Smooth muscle cell (in vitro differentiated cells): ENCODE results near the gene SHISA9. TPM values are rescaled to one million over a fixed set of nuclear protein-coding genes. Genes with fewer than 3 reads are reported as not detected.

Experiments used
- DNase-seq: peaks from one replicate; lab custom pipeline; 2025; ENCODE audit not compliant: unreplicated experiment; lab: John Stamatoyannopoulos, UW
- H2AFZ ChIP-seq: fragments of 200-600 bp; sonication (generic); 2 replicates; pipeline ENCODE4 v1.6.0; 2016; ENCODE audit warnings: antibody characterized with exemption, low read depth, mild to moderate bottlenecking
- H3F3A ChIP-seq: fragments of 200-600 bp; sonication (generic); 2 replicates; pipeline ENCODE4 v1.6.0; 2017; ENCODE audit warnings: antibody characterized with exemption, low read depth
- H3K27ac ChIP-seq: fragments of 200-600 bp; sonication (generic); 2 replicates; pipeline ENCODE4 v1.5.1; 2016; ENCODE audit warnings: low read depth, mild to moderate bottlenecking
- H3K27me3 ChIP-seq: fragments of 200-600 bp; sonication (generic); 2 replicates; pipeline ENCODE4 v1.6.1; 2016; ENCODE audit warnings: low read depth, mild to moderate bottlenecking
- H3K36me3 ChIP-seq: fragments of 200-600 bp; sonication (generic); 2 replicates; pipeline ENCODE4 v1.5.1; 2016; ENCODE audit warnings: low read depth
- H3K4me1 ChIP-seq: fragments of 200-600 bp; sonication (generic); 2 replicates; pipeline ENCODE4 v1.5.1; 2016; ENCODE audit warnings: low read depth
- H3K4me2 ChIP-seq: fragments of 200-600 bp; sonication (generic); 2 replicates; pipeline ENCODE4 v1.6.0; 2016; ENCODE audit warnings: mild to moderate bottlenecking
- H3K4me3 ChIP-seq: fragments of 200-600 bp; sonication (generic); 2 replicates; pipeline ENCODE4 v1.5.1; 2016; ENCODE audit warnings: mild to moderate bottlenecking
- H3K79me2 ChIP-seq: fragments of 200-600 bp; sonication (generic); 2 replicates; pipeline ENCODE4 v1.6.0; 2016; ENCODE audit warnings: low read depth, mild to moderate bottlenecking
- H3K9ac ChIP-seq: fragments of 200-600 bp; sonication (generic); 2 replicates; pipeline ENCODE4 v1.6.0; 2016; ENCODE audit warnings: low read depth
- H3K9me3 ChIP-seq: fragments of 200-600 bp; sonication (generic); replicated peaks from 2 replicates; pipeline ENCODE4 v1.5.1; 2016; ENCODE audit warnings: low read depth
- H4K20me1 ChIP-seq: fragments of 200-600 bp; sonication (generic); 2 replicates; pipeline ENCODE4 v1.6.0; 2016; ENCODE audit warnings: low read depth
- polyA plus RNA-seq: library from polyadenylated mRNA; unstranded; fragments of >200 nt; fragmentation: Nextera tagmentation; extraction: Ambion mirVana; gene quantifications from 2 replicates; pipeline ENCODE4 v1.2.1, GENCODE V29; 2016
- total RNA-seq: library from RNA; depleted of rRNA; stranded (reverse); fragments of >200 nt; gene quantifications from 2 replicates; pipeline ENCODE4 v1.2.3, GENCODE V29; 2014
- TF ChIP-seq, protein P1 (sequence below): fragments of 200-600 bp; sonication (generic); IDR thresholded peaks from 2 replicates; pipeline ENCODE4 v1.5.1; 2017; ENCODE audit warnings: borderline replicate concordance, mild to moderate bottlenecking, antibody characterized with exemption; ENCODE audit not compliant: insufficient read depth, poor library complexity, severe bottlenecking

SHISA9 gene
- total and polyA plus RNA-seq, 2 experiments from 2014 or later, result 0.09 TPM; not detected in 1

DNA sequence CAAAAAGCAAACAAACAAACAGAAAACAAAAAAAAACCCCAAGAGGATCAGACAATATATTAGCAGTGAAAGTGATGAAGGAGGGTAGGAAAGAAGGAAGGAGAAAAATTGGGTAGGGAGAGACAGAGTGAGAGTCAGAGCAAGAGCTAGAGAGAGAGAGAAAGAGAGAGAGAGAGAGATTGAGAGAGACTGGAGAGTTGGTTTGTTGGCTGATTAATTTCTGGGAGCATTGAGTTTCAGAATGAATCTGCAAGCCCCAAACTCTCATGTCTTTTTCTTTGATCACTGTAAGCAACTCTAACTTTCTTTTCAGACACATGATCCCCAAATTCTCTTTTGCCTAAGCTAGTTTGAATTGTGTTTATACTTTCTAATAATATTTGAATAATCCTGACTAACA, 388.1 kb downstream of the SHISA9 start:
- H3K4me3 ChIP-seq, result no peak overlapping the region
- no peak overlapping the region for H3K9ac ChIP-seq
- H3K4me2 ChIP-seq, result no peak overlapping the region
- DNase-seq, result no peak
- H3K4me1 ChIP-seq, result no peaks in the 10 kb centered on the region
- no peaks in the 10 kb centered on the region for H3K27me3 ChIP-seq
- no peaks in the 10 kb centered on the region for H3K79me2 ChIP-seq
- H3K27ac ChIP-seq, result no peak overlapping the region
- no peak overlapping the region for H2AFZ ChIP-seq
- H3F3A ChIP-seq, result no peaks in the 10 kb centered on the region
- TF ChIP-seq, protein P1, sequence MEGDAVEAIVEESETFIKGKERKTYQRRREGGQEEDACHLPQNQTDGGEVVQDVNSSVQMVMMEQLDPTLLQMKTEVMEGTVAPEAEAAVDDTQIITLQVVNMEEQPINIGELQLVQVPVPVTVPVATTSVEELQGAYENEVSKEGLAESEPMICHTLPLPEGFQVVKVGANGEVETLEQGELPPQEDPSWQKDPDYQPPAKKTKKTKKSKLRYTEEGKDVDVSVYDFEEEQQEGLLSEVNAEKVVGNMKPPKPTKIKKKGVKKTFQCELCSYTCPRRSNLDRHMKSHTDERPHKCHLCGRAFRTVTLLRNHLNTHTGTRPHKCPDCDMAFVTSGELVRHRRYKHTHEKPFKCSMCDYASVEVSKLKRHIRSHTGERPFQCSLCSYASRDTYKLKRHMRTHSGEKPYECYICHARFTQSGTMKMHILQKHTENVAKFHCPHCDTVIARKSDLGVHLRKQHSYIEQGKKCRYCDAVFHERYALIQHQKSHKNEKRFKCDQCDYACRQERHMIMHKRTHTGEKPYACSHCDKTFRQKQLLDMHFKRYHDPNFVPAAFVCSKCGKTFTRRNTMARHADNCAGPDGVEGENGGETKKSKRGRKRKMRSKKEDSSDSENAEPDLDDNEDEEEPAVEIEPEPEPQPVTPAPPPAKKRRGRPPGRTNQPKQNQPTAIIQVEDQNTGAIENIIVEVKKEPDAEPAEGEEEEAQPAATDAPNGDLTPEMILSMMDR, result no peak
- no peaks in the 10 kb centered on the region for H3K9me3 ChIP-seq
- no peaks in the 10 kb centered on the region for H4K20me1 ChIP-seq
- no peaks in the 10 kb centered on the region for H3K36me3 ChIP-seq

Other genes starting within 250 kb of the SHISA9 start
- gene CPPED1, start 97.7 kb upstream of the SHISA9 start, total RNA-seq, result 20.9 and 35.2 TPM in 2 replicates
- 17.2 and 17.7 TPM in 2 replicates for gene CPPED1, start 97.7 kb upstream of the SHISA9 start, polyA plus RNA-seq